Panc1 (cell line): ENCODE measurements around the gene PPIB. TPM values are rescaled to one million over a fixed set of nuclear protein-coding genes. Genes with fewer than 3 reads are reported as not detected.

Experiments used
- ATAC-seq: fragments of 200-7000 bp; cut with Tn5 transposase; 2 replicates; pipeline ENCODE4 v1.9.1; 2020; ENCODE audit warnings: mild to moderate bottlenecking, moderate library complexity
- BruUV-seq: library from RNA; stranded (reverse); fragments of 400-500 nt; replicated peaks from 2 replicates; lab custom pipeline; 2021; lab: Mats Ljungman, UMichigan
- CTCF ChIA-PET: fragments of 300-600 bp; sonication (Branson Sonifier 250); formaldehyde crosslinking; loops from one replicate; lab custom pipeline; 2022; ENCODE audit warnings: antibody characterized with exemption; lab: Charles Lee
- POLR2A ChIA-PET: fragments of 300-600 bp; sonication (Branson Sonifier 250); formaldehyde crosslinking; loops from one replicate; lab custom pipeline; 2022; ENCODE audit warnings: antibody characterized with exemption; lab: Charles Lee
- DNase-seq: peaks from one replicate; pipeline ENCODE4 v3.0.0-alpha.2; 2010; ENCODE audit warnings: low read depth, low spot score
- H3K27ac ChIP-seq: 2 replicates; pipeline ENCODE4 v1.5.1; 2011; ENCODE audit warnings: mild to moderate bottlenecking, low read length, inconsistent platforms
- H3K27me3 ChIP-seq: fragments of 200-500 bp; sonication (Bioruptor generic); 2 replicates; pipeline ENCODE4 v1.6.0; 2014; ENCODE audit warnings: low read length, inconsistent platforms; ENCODE audit not compliant: control insufficient read depth, insufficient read depth
- H3K36me3 ChIP-seq: fragments of 200-500 bp; sonication (Bioruptor generic); 2 replicates; pipeline ENCODE4 v1.5.1; 2014; ENCODE audit warnings: inconsistent platforms, mild to moderate bottlenecking, low read length, moderate library complexity; ENCODE audit not compliant: control insufficient read depth, insufficient read depth
- H3K4me1 ChIP-seq: 2 replicates; pipeline ENCODE4 v1.5.1; 2011; ENCODE audit warnings: inconsistent platforms, mild to moderate bottlenecking, low read length, moderate library complexity; ENCODE audit not compliant: control insufficient read depth, insufficient read depth
- H3K4me3 ChIP-seq, 2 experiments: 2 replicates each; pipeline ENCODE4 v1.5.1; 2011 to 2012; ENCODE audit warnings: low read depth in 2 of 2, low read length in 2 of 2, mild to moderate bottlenecking in 2 of 2, inconsistent platforms in 1 of 2, moderate library complexity in 1 of 2
- H3K9me3 ChIP-seq: fragments of 200-500 bp; sonication (Bioruptor generic); 2 replicates; pipeline ENCODE4 v1.5.1; 2014; ENCODE audit warnings: low read depth, mild to moderate bottlenecking, inconsistent platforms, low read length, moderate library complexity; ENCODE audit not compliant: control insufficient read depth, insufficient read depth
- POLR2AphosphoS5 ChIP-seq: IDR thresholded peaks from 2 replicates; pipeline ENCODE4 v1.6.1; 2012; ENCODE audit warnings: mild to moderate bottlenecking, low read depth, low read length, moderate library complexity
- SIN3A ChIP-seq: IDR thresholded peaks from 2 replicates; pipeline ENCODE4 v1.6.1; 2012; ENCODE audit warnings: low read depth, mild to moderate bottlenecking, low read length, moderate library complexity, borderline replicate concordance; ENCODE audit not compliant: insufficient read depth
- TCF7L2 ChIP-seq: IDR thresholded peaks from 2 replicates; pipeline ENCODE4 v1.6.1; 2011; ENCODE audit warnings: mild to moderate bottlenecking, low read depth, low read length, inconsistent platforms
- in situ Hi-C: cut with HindIII; loops from 2 replicates; pipeline ENCODE4 v1.10.0; 2016; ENCODE audit warnings: low sequenced_read_pairs, low pct_unique_long_range_greater_than_20kb
- intact Hi-C: fragments of 100-400 bp; cut with micrococcal nuclease; formaldehyde crosslinking; loops from one replicate; pipeline ENCODE4 v1.10.0; 2022; ENCODE audit not compliant: unreplicated experiment
- total RNA-seq: library from RNA; stranded (reverse); gene quantifications from one replicate; pipeline ENCODE4 v1.2.1, GENCODE V29; 2021; ENCODE audit not compliant: unreplicated experiment
- TF ChIP-seq, protein P1 (sequence below), 2 experiments: IDR thresholded peaks; 2 replicates each; pipeline ENCODE4 v1.6.1; 2011 to 2012; ENCODE audit warnings: low read depth in 2 of 2, control low read depth in 1 of 2, low read length in 1 of 2, mild to moderate bottlenecking in 1 of 2, moderate library complexity in 1 of 2; ENCODE audit not compliant: insufficient read depth in 1 of 2
- TF ChIP-seq, protein P2 (sequence below): fragments of 450-650 bp; IDR thresholded peaks from 2 replicates; pipeline ENCODE4 v1.5.1; 2017; ENCODE audit warnings: mild to moderate bottlenecking

The PPIB gene
- total RNA-seq, 1 experiment from 2014 or later = 407 TPM

DNA sequence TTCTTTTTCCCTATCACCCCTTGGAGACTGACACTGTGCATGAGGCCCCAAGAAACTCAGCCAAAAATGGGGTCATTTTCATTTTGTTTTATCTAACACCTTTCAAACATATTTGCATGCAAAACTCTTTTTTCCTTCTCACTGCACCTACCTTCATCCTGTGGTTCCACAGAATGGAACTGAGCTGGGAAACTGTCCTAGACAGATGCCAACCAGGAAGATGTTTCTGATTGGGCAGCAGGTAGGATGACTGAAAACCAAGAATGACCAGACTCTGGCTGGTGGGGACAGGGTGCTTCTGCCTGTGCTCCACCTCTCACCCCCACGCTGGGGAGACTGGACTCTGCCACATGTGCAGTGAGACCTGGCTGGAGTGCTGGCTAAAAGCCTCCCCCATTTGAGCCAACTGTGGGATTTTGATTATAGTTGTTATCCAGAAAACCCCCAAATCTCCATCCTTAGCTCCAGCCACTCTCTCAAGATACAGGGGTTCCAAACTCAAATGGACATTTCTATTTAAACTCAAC is 5.2 kb downstream of the PPIB start:
- intact Hi-C loops = no loop called here
- POLR2A ChIA-PET = interaction anchor here (0.6 to 0.7 kb wide), 2 partner anchors 71 to 81 kb away, joined by 4 to 7 read pairs; no protein-coding TSS in a partner anchor
- Histone ChIP-seq H3K9me3 (no peaks in the 10 kb centered on the region), H3K27me3 (no peaks in the 10 kb centered on the region), H3K36me3 (peaks cover 18% of the 10 kb centered on the region), H3K4me1 (peaks cover 9% of the 10 kb centered on the region), H3K27ac (no peak overlapping the region), H3K4me3 (no peak overlapping the region)
- TF ChIP-seq TCF7L2 (no peak), POLR2AphosphoS5 (no peak), SIN3A (no peak)
- TF ChIP-seq, protein P1, sequence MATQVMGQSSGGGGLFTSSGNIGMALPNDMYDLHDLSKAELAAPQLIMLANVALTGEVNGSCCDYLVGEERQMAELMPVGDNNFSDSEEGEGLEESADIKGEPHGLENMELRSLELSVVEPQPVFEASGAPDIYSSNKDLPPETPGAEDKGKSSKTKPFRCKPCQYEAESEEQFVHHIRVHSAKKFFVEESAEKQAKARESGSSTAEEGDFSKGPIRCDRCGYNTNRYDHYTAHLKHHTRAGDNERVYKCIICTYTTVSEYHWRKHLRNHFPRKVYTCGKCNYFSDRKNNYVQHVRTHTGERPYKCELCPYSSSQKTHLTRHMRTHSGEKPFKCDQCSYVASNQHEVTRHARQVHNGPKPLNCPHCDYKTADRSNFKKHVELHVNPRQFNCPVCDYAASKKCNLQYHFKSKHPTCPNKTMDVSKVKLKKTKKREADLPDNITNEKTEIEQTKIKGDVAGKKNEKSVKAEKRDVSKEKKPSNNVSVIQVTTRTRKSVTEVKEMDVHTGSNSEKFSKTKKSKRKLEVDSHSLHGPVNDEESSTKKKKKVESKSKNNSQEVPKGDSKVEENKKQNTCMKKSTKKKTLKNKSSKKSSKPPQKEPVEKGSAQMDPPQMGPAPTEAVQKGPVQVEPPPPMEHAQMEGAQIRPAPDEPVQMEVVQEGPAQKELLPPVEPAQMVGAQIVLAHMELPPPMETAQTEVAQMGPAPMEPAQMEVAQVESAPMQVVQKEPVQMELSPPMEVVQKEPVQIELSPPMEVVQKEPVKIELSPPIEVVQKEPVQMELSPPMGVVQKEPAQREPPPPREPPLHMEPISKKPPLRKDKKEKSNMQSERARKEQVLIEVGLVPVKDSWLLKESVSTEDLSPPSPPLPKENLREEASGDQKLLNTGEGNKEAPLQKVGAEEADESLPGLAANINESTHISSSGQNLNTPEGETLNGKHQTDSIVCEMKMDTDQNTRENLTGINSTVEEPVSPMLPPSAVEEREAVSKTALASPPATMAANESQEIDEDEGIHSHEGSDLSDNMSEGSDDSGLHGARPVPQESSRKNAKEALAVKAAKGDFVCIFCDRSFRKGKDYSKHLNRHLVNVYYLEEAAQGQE (IDR thresholded peaks at IDR 0.05; ENCODE audit: insufficient read depth in 1 of 2, low read depth in 2 of 2, low read length in 1 of 2) = no peak
- TF ChIP-seq, protein P2, sequence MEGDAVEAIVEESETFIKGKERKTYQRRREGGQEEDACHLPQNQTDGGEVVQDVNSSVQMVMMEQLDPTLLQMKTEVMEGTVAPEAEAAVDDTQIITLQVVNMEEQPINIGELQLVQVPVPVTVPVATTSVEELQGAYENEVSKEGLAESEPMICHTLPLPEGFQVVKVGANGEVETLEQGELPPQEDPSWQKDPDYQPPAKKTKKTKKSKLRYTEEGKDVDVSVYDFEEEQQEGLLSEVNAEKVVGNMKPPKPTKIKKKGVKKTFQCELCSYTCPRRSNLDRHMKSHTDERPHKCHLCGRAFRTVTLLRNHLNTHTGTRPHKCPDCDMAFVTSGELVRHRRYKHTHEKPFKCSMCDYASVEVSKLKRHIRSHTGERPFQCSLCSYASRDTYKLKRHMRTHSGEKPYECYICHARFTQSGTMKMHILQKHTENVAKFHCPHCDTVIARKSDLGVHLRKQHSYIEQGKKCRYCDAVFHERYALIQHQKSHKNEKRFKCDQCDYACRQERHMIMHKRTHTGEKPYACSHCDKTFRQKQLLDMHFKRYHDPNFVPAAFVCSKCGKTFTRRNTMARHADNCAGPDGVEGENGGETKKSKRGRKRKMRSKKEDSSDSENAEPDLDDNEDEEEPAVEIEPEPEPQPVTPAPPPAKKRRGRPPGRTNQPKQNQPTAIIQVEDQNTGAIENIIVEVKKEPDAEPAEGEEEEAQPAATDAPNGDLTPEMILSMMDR = no peak
- in situ Hi-C loops = no loop called here
- no TSS peak for BruUV-seq
- ATAC-seq (no peak), DNase-seq (no peak)
- CTCF ChIA-PET = no interaction called here

DNA sequence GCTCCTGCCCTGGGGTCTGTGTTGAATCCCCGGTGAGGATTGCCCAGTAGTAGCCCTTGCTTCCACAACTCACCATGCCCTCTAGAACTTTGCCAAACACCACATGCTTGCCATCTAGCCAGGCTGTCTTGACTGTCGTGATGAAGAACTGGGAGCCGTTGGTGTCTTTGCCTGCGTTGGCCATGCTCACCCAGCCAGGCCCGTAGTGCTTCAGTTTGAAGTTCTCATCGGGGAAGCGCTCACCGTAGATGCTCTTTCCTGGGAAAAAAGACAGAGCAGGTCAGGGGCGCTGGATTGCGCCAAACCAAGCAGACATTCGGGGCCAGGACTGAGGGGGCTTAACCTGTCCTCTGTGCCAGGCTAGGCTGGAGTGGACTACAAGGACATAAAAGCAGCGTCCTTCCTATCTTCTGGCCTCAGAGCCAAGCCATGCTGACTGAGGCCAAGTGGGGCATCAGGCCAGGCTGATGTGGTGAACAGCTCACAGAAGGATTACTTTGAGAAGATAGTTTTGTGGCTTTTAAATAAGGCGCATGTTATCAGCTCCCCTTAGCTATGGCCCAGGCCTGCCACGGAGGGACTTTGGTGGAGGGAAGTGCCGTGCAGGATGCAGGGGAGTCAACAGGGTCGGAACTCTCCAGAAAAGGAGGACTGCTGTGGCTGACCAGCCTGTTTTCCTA is 6.0 kb downstream of the PPIB start:
- TF ChIP-seq, protein P2 = no peak
- TF ChIP-seq, protein P1 (IDR thresholded peaks at IDR 0.05; ENCODE audit: insufficient read depth in 1 of 2, low read depth in 2 of 2, low read length in 1 of 2) = no peak
- TF ChIP-seq TCF7L2 (no peak), POLR2AphosphoS5 (no peak), SIN3A (no peak)
- no peak overlapping the region for H3K27ac ChIP-seq
- POLR2A ChIA-PET = interaction anchor here (0.6 kb wide), 1 partner anchor 70 kb away, joined by 7 read pairs; no protein-coding TSS in a partner anchor
- DNase-seq (no peak), ATAC-seq (no peak)
- peaks cover 13% of the 10 kb centered on the region for H3K36me3 ChIP-seq
- intact Hi-C loops = no loop called here
- H3K9me3 ChIP-seq = no peaks in the 10 kb centered on the region
- H3K4me1 ChIP-seq = peaks cover 9% of the 10 kb centered on the region
- in situ Hi-C loops = no loop called here
- H3K27me3 ChIP-seq = no peaks in the 10 kb centered on the region
- BruUV-seq = no TSS peak
- CTCF ChIA-PET = no interaction called here
- no peak overlapping the region for H3K4me3 ChIP-seq
